Type B pancreatic cell (in vitro differentiated cells): ENCODE data around the gene LPAR6. TPM values are rescaled to one million over a fixed set of nuclear protein-coding genes. Genes with fewer than 3 reads are reported as not detected.

Experiments used
- DNase-seq: peaks from one replicate; pipeline ENCODE4 v3.0.0; 2021; ENCODE audit warnings: mixed read lengths; ENCODE audit not compliant: unreplicated experiment; ENCODE audit errors: extremely low spot score
- H3K27ac Mint-ChIP-seq: 2 replicates; pipeline ENCODE4 v1.8.0; 2021; ENCODE audit warnings: mild to moderate bottlenecking, mixed read lengths
- H3K27me3 Mint-ChIP-seq: 2 replicates; pipeline ENCODE4 v1.8.0; 2021; ENCODE audit warnings: mixed read lengths
- H3K36me3 Mint-ChIP-seq: 2 replicates; pipeline ENCODE4 v1.8.0; 2021; ENCODE audit warnings: mixed read lengths
- H3K4me1 Mint-ChIP-seq: one replicate; pipeline ENCODE4 v1.8.0; 2021; ENCODE audit warnings: mixed read lengths; ENCODE audit not compliant: unreplicated experiment
- H3K4me3 Mint-ChIP-seq: 2 replicates; pipeline ENCODE4 v1.8.0; 2021; ENCODE audit warnings: mild to moderate bottlenecking, mixed read lengths
- H3K9me3 Mint-ChIP-seq: 2 replicates; pipeline ENCODE4 v1.8.0; 2021; ENCODE audit warnings: mixed read lengths
- CTCF ChIP-seq: fragments of 200-600 bp; sonication (generic); conservative IDR thresholded peaks from 2 replicates; pipeline ENCODE4 v1.5.0; 2021; ENCODE audit warnings: antibody characterized with exemption, mild to moderate bottlenecking
- total RNA-seq: library from RNA; stranded (reverse); gene quantifications from 2 replicates; pipeline ENCODE4 v1.2.1, GENCODE V29; 2021; ENCODE audit warnings: low replicate concordance

LPAR6 gene
- total RNA-seq, 1 donor from 2014 or later = 10.1 TPM

DNA sequence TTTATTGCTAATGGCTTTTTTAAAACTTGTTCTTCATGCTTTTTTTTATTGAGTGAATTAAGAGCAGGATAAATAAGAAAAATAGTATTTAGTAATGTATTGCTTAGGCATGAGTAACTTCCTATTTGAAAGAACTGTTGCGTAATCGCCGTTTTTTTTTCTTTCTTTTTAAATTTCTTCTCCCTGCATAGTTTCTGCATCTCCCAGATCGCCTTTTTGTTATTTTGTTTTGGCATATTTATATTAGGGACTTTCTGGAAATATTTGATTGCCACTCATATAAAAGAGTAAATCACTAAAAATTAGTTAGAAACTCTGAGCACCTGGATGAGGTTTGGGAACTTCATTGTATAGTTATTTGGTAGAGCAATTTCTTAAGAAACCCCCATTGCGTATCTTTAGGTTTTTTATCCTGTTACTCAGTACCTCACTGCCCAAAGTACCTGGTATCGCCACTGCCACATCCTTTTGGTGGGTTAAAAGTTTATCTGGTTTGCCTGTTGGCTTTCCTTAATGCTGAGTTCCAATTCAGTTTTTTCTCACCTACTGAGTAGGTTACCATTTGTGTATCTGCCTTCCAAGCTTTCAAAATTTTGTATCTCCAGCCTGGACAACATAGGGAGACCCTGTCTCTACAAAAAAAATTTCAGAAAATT lies 36.2 kb upstream of the LPAR6 start:
- Mint-ChIP-seq H3K27ac (no peak overlapping the region), H3K36me3 (peaks cover 16% of the 10 kb centered on the region), H3K4me3 (no peak overlapping the region), H3K4me1 (peaks cover 8% of the 10 kb centered on the region), H3K9me3 (no peaks in the 10 kb centered on the region), H3K27me3 (no peaks in the 10 kb centered on the region)
- no peak for DNase-seq
- TF ChIP-seq CTCF = no peak

GRCh38 chr13:48448285-48448958 lies 35.5 kb upstream of the LPAR6 start:
- H3K4me3 Mint-ChIP-seq = no peak overlapping the region
- no peak for TF ChIP-seq CTCF

DNA sequence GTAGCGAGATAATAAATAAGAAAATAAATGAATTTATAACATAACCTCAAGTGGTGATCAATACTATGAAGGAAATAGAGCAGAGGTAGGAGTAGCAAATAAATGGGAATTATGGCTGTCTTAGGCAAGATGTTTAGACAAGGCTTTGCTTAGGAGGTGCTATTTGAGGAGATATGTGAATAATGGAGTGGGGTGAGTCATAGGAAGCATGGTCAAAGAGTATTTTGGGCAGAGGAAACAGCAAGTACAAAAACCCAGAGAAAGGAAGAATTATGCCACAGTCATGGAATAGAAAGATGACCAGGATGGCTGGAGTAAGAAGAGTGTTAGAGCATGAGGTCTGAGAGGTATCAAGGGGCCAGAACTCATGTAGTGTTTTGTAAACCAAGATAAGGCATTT lies 33.6 kb upstream of the LPAR6 start:
- no peak overlapping the region for H3K27ac Mint-ChIP-seq
- TF ChIP-seq CTCF = no peak
- no peaks in the 10 kb centered on the region for H3K27me3 Mint-ChIP-seq
- DNase-seq = no peak
- H3K36me3 Mint-ChIP-seq = peaks cover 9% of the 10 kb centered on the region
- no peaks in the 10 kb centered on the region for H3K9me3 Mint-ChIP-seq
- H3K4me3 Mint-ChIP-seq = no peak overlapping the region
- H3K4me1 Mint-ChIP-seq = no peaks in the 10 kb centered on the region

More at GRCh38 chr13:48448285-48448958, 35.5 kb upstream of the LPAR6 start:
- H3K4me1 Mint-ChIP-seq = peaks cover 4% of the 10 kb centered on the region
- peaks cover 14% of the 10 kb centered on the region for H3K36me3 Mint-ChIP-seq
- no peak overlapping the region for H3K27ac Mint-ChIP-seq
- DNase-seq = no peak
- H3K27me3 Mint-ChIP-seq = no peaks in the 10 kb centered on the region
- no peaks in the 10 kb centered on the region for H3K9me3 Mint-ChIP-seq

DNA sequence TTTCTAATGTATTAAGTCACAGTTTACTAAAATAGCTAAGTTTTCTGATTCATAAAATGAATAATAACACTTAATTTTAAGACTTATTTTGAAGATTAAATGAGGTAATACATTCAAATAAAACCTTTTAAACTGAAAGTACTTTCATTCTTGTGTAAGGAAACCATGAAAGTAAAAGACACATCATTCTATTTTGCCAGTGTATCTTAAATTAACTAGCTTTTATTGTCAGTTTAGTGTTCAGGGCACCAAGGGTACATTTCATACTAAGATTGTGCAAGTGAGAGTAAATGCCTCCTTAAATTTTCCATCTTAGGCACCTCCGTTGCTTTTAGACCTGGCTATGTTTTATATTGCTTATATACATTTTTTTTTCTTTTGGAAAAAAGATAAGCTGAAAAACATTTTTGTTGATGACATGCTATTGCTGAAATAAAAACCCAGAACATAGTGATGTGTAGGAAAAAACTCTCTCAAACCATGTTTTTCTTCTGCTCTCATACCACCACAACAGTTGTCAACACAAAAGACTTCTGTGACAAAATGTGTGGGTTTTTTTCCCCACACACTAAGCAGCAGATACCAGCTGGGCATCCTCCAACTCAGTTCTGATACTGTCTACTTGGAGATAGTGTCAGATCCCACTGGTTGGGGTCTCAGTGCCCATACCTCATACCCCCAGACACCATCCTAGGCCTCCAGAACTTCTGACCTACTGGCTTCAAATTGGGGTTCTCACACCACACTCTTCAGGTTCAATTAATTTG lies 30.7 kb upstream of the LPAR6 start:
- H3K9me3 Mint-ChIP-seq = no peaks in the 10 kb centered on the region
- H3K27me3 Mint-ChIP-seq = no peaks in the 10 kb centered on the region
- no peaks in the 10 kb centered on the region for H3K36me3 Mint-ChIP-seq

GRCh38 chr13:48437371-48437770 lies 24.5 kb upstream of the LPAR6 start:
- no peak overlapping the region for H3K27ac Mint-ChIP-seq
- H3K4me3 Mint-ChIP-seq = no peak overlapping the region
- DNase-seq = no peak
- TF ChIP-seq CTCF = no peak
- no peaks in the 10 kb centered on the region for H3K27me3 Mint-ChIP-seq
- H3K9me3 Mint-ChIP-seq = no peaks in the 10 kb centered on the region
- peaks cover 12% of the 10 kb centered on the region for H3K4me1 Mint-ChIP-seq
- peaks cover 12% of the 10 kb centered on the region for H3K36me3 Mint-ChIP-seq

More for the DNA sequence above, 30.7 kb upstream of the LPAR6 start:
- no peak for TF ChIP-seq CTCF
- H3K27ac Mint-ChIP-seq = no peak overlapping the region
- no peak overlapping the region for H3K4me3 Mint-ChIP-seq
- no peak for DNase-seq
- H3K4me1 Mint-ChIP-seq = no peaks in the 10 kb centered on the region
